ENCODE results near the gene SH3BP4.
A peak's percentile ranks its signal among the peaks of the same experiment; 100 is the strongest.

Gene SH3BP4

GRCh38 chr2:234983011-234983726 lies 31.4 kb downstream of the SH3BP4 start:
- no peak for DNase-seq

- no peak for DNase-seq
These were observed 33.9 kb downstream of the SH3BP4 start for GRCh38 chr2:234985608-234986245.

DNA sequence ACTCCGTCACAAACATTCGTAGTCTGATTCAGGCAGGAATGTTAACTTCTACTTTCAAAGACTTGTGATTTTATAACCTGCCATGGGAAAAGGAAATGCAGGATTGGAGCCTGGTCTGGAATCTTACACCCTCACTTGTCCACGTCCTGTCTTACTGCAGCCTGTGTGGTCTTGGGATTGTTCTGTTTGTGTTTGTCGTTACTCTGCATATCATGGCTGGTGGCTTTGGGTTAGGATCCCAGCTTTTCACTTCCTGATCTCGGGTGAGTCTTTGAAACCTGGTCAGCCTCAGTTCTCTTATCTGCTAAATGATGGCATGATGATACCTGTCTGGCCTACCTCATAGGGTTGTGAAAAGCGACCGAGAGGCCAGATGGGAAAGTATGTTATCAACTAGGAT lies 34.6 kb downstream of the SH3BP4 start:
- DNase-seq, result no peak

GRCh38 chr2:234986876-234987720 lies 35.3 kb downstream of the SH3BP4 start:
- DNase-seq, result no peak

DNA sequence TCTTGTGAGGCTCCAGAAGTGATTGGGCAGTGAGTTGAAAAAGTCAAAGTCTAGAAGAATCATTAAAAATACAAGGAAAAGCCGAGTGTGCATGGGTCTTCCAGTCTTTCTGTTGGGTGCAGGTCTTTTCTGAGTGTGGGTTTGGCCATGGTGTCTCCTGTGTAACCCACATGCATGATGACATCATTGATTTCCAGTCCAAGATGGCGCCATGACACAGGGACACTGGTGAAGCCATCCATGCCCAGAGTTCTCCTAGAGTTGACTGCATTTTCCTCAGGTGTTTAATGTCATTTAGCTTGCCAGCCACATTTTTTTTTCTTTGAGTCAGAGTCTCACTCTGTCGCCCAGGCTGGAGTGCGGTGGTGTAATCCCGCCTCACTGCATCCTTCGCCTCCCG lies 35.9 kb downstream of the SH3BP4 start:
- DNase-seq, result no peak

- no peak for DNase-seq
These were observed 36.7 kb downstream of the SH3BP4 start for GRCh38 chr2:234988491-234988890.

DNA sequence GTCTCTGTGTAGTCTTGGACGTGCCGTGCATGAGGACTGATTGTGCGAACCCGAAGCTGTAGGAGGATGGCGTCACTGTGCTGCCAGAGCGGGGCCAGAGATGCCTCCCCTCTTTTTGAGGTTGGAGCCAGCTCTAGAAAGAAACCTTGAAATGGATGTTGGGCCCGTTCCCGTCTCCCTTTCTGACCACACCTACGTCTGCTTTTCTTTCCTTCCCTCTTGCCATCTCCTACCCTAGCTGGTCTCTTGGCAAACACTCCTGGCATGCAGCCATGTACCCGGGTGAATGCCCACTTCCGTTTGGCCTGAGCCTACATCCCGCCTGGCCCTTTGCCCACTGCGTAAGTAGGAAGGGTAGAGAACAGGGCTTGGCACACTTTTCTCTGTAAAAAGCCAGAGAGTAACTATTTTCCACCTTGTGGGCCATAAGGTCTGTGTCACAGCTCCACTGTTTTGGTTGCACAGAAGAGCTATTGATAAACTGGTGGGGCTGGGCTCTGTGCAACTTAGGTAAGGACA lies 37.4 kb downstream of the SH3BP4 start:
- no peak for DNase-seq

- no peak for DNase-seq
These were observed 38.5 kb downstream of the SH3BP4 start for GRCh38 chr2:234990300-234990699.

DNA sequence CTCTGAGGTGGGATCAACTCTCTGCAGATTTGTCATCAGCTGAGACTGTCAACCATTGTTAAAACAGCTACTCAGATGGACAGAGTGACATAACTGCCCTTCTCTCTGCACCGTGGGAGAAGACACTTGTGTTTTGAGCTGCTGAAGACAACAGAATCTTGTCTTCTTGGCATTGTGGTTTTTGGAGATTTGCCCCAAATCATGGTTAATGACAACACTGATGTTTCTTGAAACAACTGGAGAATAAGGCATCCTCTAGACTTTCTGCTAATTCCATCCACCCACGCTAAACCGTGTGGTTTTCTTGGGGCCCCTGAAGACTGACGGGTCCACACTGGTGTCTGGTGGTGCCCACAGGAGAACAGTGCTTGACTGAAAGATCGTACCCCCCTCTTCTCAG lies 39.5 kb downstream of the SH3BP4 start:
- no peak for DNase-seq

GRCh38 chr2:234991793-234992192 lies 40.0 kb downstream of the SH3BP4 start:
- DNase-seq, result no peak

DNA sequence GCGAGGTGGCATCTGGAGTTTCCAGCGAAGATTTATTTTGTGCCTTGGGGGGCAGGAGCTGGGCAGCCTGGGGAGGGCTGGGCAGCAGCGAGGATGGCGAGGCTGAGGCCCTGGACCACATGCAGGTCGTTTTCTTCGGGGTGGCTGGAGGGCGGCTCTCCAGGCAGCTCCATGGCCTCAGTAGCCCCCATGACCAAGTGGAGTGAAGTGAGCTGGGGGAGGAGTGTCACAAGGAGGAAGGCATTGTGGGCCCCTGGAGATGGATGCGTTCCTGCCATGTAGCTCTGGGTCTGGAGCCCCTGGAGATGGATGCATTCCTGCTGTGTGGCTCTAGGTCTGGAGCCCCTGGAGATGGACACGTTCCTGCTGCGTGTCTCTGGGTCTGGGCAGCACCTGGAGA lies 40.4 kb downstream of the SH3BP4 start:
- no peak for DNase-seq

DNA sequence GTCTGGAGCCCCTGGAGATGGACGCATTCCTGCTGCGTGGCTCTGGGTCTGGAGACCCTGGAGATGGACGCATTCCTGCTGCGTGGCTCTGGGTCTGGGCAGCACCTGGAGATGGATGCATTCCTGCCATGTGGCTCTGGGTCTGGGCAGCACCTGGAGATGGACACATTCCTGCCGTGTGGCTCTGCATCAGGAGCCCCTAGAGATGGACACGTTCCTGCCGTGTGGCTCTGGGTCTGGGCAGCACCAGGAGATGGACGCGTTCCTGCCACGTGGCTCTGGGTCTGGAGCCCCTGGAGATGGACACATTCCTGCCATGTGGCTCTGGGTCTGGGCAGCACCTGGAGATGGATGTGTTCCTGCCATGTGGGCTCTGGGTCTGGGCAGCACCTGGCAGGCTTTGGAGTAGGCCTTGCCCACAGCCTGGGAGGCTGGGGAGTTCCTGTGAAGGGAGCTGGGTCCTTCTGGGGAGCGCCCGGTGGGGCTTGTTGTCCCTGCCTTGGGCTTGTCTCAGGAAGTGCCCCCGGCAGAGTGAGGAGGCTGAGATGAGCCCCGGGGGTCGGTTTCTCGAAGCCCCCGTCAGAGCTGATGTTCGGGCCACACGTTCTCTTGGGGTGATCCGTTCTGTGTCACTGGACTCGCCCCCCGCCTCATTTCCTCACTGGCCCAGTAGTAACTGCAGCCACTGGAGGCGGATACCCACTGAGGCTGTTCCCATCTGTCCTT lies 41.0 kb downstream of the SH3BP4 start:
- no peak for DNase-seq

- no peak for DNase-seq
These were observed 41.7 kb downstream of the SH3BP4 start for GRCh38 chr2:234993541-234993981.

GRCh38 chr2:234994438-234995321 lies 42.9 kb downstream of the SH3BP4 start:
- DNase-seq, result no peak

DNA sequence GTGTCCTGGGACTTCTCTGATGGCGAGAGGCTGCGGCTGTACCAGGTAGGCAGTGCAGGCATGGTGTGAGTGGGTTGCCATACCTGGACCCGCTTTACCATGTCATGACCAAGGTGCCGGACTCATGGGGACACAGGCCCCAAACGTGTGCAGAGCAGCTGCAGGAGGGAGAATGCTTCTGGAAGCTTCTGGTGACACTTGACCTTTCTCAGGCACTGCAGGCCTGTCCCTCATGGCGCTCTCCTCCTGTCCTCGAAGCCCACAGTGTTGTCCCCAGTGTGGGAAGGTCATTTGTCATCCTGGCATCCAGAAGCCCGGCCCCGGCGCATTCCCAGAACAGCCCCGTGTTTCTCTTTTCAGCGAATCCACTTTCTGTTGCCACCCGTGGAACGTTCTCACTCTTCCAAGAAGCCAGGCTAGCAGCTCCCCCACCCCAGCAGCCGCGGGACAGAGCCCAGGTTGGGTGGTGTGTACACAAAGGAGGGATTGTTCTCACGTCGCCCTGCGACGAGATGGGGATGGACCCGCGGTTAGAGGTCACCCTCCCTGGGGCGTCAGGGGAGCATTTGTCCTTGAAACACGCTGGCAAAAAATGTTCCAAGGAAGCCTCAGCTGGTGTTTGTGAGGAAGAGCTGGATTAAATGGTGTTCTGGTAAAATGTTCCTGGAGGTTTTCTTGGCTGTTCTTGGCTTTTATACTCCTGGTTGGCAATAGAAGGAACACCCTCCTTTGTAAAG lies 43.7 kb downstream of the SH3BP4 start:
- DNase-seq, result no peak

- peak; percentile 79 for DNase-seq
These were observed 44.5 kb downstream of the SH3BP4 start for GRCh38 chr2:234996069-234996940.

DNA sequence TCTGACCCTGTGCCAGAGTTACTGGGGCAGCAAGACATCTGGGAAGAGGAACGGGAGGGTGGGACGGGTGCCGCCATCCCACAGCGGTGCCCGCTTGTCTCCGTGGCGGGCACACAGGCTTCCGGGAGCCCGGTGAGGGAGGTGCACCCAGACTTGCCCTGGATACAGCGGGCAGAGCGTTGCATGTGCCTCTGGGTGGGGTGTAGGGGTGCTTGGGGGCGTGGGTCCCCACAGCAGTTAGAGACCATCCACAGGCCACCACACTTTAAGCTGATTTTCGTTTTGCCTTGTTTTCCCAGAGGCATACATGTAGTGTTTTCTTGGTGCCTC lies 45.1 kb downstream of the SH3BP4 start:
- DNase-seq, result no peak

DNA sequence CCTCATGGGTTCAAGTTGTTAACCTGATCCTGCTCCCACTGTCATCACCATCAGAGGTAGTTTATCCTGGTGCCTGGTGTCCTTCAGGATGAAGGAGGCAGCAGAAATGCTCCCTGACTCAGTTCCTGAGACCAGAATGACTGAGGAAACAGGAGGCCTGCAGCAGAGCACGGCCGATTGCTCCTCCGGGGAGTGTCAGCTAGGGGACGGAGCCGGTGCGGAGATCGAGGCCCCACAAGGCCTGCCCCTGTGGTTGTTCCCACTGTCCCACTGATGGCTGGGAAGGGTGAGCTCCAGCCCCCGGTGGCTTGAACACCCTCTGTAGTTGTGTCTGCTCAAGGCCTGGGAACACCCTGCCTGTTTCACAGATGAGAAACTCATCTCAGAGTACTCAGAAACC lies 45.6 kb downstream of the SH3BP4 start:
- no peak for DNase-seq

DNA sequence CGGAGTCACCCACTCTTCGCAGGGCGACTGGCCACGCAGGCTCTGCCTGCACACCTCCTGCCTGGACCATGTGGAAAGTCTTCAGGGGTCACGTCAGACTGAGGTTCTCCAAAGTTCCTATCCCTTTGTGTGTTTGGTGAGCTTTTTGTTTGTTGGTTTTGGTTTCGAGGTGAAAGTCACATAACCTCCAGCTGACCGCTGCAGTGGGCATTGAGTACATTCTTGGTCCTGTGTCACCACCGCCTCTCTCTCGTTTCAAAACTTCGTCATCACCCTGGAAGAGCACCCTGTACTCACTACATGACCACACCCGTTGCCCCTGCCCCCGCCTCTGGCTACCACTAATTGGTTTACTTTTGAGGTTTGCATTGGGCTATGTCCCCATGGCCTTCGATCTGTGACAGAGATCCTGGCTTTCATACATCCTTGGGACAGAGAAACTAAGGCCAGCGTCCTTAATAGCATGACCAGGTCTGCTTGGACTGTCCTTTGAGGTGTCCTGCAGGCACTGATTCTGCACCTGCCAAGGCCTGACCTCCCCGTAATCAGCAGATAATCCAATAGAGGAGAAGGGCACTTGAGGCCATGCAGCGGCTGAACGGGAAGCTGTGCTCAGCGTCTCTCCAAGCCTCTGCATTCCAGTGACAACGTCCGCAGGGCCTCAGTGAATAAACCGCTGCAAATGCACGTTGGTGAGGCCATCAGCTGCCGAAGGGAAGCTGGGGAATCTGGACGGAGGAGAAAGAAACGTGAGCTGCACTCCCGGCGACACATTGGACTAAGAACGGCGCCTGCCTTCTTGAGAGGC lies 46.8 kb downstream of the SH3BP4 start:
- DNase-seq, result no peak
